CD14-positive monocyte (primary cell): Measurements from ENCODE around the gene MED15. TPM values are rescaled to one million over a fixed set of nuclear protein-coding genes. Genes with fewer than 3 reads are reported as not detected.
"Not testable (repeated sequence)": the region's sequence is repeated elsewhere in the genome, so short reads cannot be mapped to it uniquely, and the experiment has no call there.

ENCODE experiments used
- DNase-seq, 3 donors: peaks; one replicate each; pipeline ENCODE4 v3.0.0-alpha.2; 2011 to 2022
- H2AFZ ChIP-seq: 2 replicates; pipeline ENCODE4 v1.6.0; 2012; ENCODE audit warnings: mild to moderate bottlenecking, low read depth, low read length, inconsistent platforms; ENCODE audit not compliant: insufficient read depth, poor library complexity, severe bottlenecking
- H3K27ac ChIP-seq, 2 donors: 1 replicate in 1 of 2; 2 replicates in 1 of 2; pipeline ENCODE4 v1.5.1; 2012 to 2013; ENCODE audit warnings: low read length in 2 of 2, control low read depth in 1 of 2, inconsistent platforms in 1 of 2, low read depth in 1 of 2, mild to moderate bottlenecking in 1 of 2
- H3K27me3 ChIP-seq, 2 donors: one replicate each; pipeline versions ENCODE4 v1.6.0 to v1.6.1; 2011 to 2013; ENCODE audit warnings: low read length in 2 of 2; ENCODE audit not compliant: control insufficient read depth in 2 of 2, insufficient read depth in 2 of 2
- H3K36me3 ChIP-seq, 2 donors: replicated peaks in 1 of 2; 1 replicate in 1 of 2; 2 replicates in 1 of 2; pipeline versions ENCODE4 v1.5.1 to v1.6.1; 2012 to 2013; ENCODE audit warnings: low read length in 2 of 2, control low read depth in 1 of 2, inconsistent platforms in 1 of 2, mild to moderate bottlenecking in 1 of 2; ENCODE audit not compliant: insufficient read depth in 2 of 2, control insufficient read depth in 1 of 2
- H3K4me1 ChIP-seq, 2 donors: 1 replicate in 1 of 2; 2 replicates in 1 of 2; pipeline versions ENCODE4 v1.5.1 to v1.6.1; 2012 to 2013; ENCODE audit warnings: low read length in 2 of 2, control low read depth in 1 of 2, inconsistent platforms in 1 of 2, mild to moderate bottlenecking in 1 of 2, moderate library complexity in 1 of 2; ENCODE audit not compliant: insufficient read depth in 2 of 2, control insufficient read depth in 1 of 2
- H3K4me2 ChIP-seq: replicated peaks from 2 replicates; pipeline ENCODE3; 2012; ENCODE audit warnings: low read length, moderate library complexity, mild to moderate bottlenecking; ENCODE audit not compliant: poor library complexity, severe bottlenecking; ENCODE audit errors: extremely low read depth
- H3K4me3 ChIP-seq, 3 experiments: fragments of 200-600 bp in 1 of 3; sonication (generic) in 1 of 3; replicated peaks in 1 of 3; 1 replicate in 2 of 3; 2 replicates in 1 of 3; pipeline ENCODE4 v1.5.1; 2011 to 2013; ENCODE audit warnings: low read length in 3 of 3, mild to moderate bottlenecking in 3 of 3, control low read depth in 2 of 3, low read depth in 2 of 3, inconsistent platforms in 1 of 3, moderate library complexity in 1 of 3
- H3K79me2 ChIP-seq: 2 replicates; pipeline ENCODE4 v1.6.0; 2012; ENCODE audit warnings: mild to moderate bottlenecking, control low read depth, inconsistent platforms, low read length, moderate library complexity; ENCODE audit not compliant: insufficient read depth
- H3K9ac ChIP-seq: 2 replicates; pipeline ENCODE4 v1.6.0; 2017; ENCODE audit warnings: low read length, mild to moderate bottlenecking; ENCODE audit not compliant: insufficient read depth, poor library complexity, severe bottlenecking
- H3K9me3 ChIP-seq, 2 donors: replicated peaks in 1 of 2; 1 replicate in 1 of 2; 2 replicates in 1 of 2; pipeline versions ENCODE4 v1.5.1 to v1.6.1; 2012 to 2013; ENCODE audit warnings: low read length in 2 of 2, control low read depth in 1 of 2; ENCODE audit not compliant: control insufficient read depth in 1 of 2, insufficient read depth in 1 of 2
- H4K20me1 ChIP-seq: 2 replicates; pipeline ENCODE4 v1.6.0; 2012; ENCODE audit warnings: mild to moderate bottlenecking, low read length, control low read depth, moderate library complexity; ENCODE audit not compliant: insufficient read depth
- H3K27ac Mint-ChIP-seq, 7 donors: one replicate each; pipeline ENCODE4 v1.8.0; 2020; ENCODE audit warnings: mild to moderate bottlenecking in 7 of 7, mixed read lengths in 7 of 7, moderate library complexity in 6 of 7, inconsistent platforms in 2 of 7
- H3K27me3 Mint-ChIP-seq, 3 donors: one replicate each; pipeline ENCODE4 v1.8.0; 2021 to 2022; ENCODE audit warnings: low read depth in 3 of 3, mild to moderate bottlenecking in 3 of 3, mixed read lengths in 3 of 3, moderate library complexity in 3 of 3, inconsistent platforms in 1 of 3
- H3K36me3 Mint-ChIP-seq, 2 donors: one replicate each; pipeline ENCODE4 v1.8.0; 2020; ENCODE audit warnings: mixed read lengths in 2 of 2, inconsistent platforms in 1 of 2, mild to moderate bottlenecking in 1 of 2
- H3K4me1 Mint-ChIP-seq: one replicate; pipeline ENCODE4 v1.8.0; 2020; ENCODE audit warnings: mild to moderate bottlenecking, mixed read lengths
- H3K4me3 Mint-ChIP-seq, 2 donors: one replicate each; pipeline ENCODE4 v1.8.0; 2020; ENCODE audit warnings: mild to moderate bottlenecking in 2 of 2, mixed read lengths in 2 of 2, moderate library complexity in 1 of 2
- H3K9me3 Mint-ChIP-seq, 7 donors: one replicate each; pipeline ENCODE4 v1.8.0; 2020 to 2022; ENCODE audit warnings: mixed read lengths in 7 of 7, mild to moderate bottlenecking in 6 of 7, moderate library complexity in 6 of 7, inconsistent platforms in 2 of 7
- CTCF ChIP-seq: fragments of 200-600 bp; IDR thresholded peaks from one replicate; pipeline ENCODE4 v1.8.0; 2022; ENCODE audit warnings: antibody characterized with exemption, mild to moderate bottlenecking
- WGBS: methylation state at CpG from one replicate; pipeline ENCODE4 v1.1.5; 2013; ENCODE audit warnings: missing lambda C conversion rate; ENCODE audit not compliant: insufficient coverage; 5-methylcytosine and 5-hydroxymethylcytosine counted together
- intact Hi-C, 2 donors: fragments of 100-400 bp; cut with micrococcal nuclease; formaldehyde crosslinking; loops; one replicate each; pipeline versions ENCODE4 v1.15.0 to v1.15.1; 2023
- polyA plus RNA-seq, 3 donors: library from polyadenylated mRNA; depleted of rRNA in 1 of 3; unstranded in 2 of 3; stranded (reverse) in 1 of 3; fragments of 300-500 nt in 2 of 3; fragments of >200 nt in 1 of 3; fragmentation: Illumina TruSeq in 2 of 3; gene quantifications; 1 replicate in 2 of 3; 2 replicates in 1 of 3; pipeline ENCODE4 v1.2.3, GENCODE V29; 2012 to 2021

MED15 gene
- polyA plus RNA-seq, 3 donors, result 10.0 to 126 (median 17.8) TPM

GRCh38 chr22:20475115-20475436 is 32.3 kb upstream of the MED15 start:
- no peaks in the 10 kb centered on the region for H3K79me2 ChIP-seq
- no peak for TF ChIP-seq CTCF
- DNase-seq, result no peak
- H3K27ac ChIP-seq, result no peak overlapping the region
- H3K4me2 ChIP-seq, result no peak overlapping the region
- H3K27me3 ChIP-seq, result no peaks in the 10 kb centered on the region
- Mint-ChIP-seq H3K4me1 (peaks cover 5% of the 10 kb centered on the region), H3K9me3 (no peaks in the 10 kb centered on the region), H3K27me3 (no peaks in the 10 kb centered on the region), H3K27ac (peak overlapping the region in 1 of 7 donors; percentile 37), H3K4me3 (no peak overlapping the region), H3K36me3 (peaks cover 15 to 35% of the 10 kb centered on the region in 2 donors)
- H3K4me1 ChIP-seq, result no peaks in the 10 kb centered on the region
- no peaks in the 10 kb centered on the region for H3K9me3 ChIP-seq
- no peak overlapping the region for H2AFZ ChIP-seq
- H3K9ac ChIP-seq, result no peak overlapping the region
- WGBS, result no CpG with 5 or more reads among the region's 4 CpGs
- H3K36me3 ChIP-seq, result peaks cover 14 to 16% of the 10 kb centered on the region in 2 donors
- intact Hi-C loops, result no loop called here
- H3K4me3 ChIP-seq, result no peak overlapping the region
- no peaks in the 10 kb centered on the region for H4K20me1 ChIP-seq

DNA sequence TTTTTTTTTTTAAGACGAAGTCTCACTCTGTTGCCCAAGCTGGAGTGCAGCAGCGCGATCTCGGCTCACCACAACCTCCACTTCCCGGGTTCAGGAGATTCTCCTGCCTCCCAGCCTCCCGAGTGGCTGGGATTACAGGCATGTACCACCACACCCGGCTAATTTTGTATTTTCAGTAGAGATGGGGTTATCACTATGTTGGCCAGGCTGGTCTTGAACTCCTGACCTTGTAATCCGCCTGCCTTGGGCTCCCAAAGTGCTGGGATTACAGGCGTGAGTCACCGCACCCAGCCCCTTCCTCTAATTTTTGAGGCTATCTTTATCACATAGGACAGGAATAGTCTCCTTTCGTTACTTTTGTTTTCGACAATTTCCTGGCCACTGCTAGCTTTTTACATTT is 31.8 kb upstream of the MED15 start:
- H2AFZ ChIP-seq, H3K9ac ChIP-seq, intact Hi-C loops, H3K4me3 ChIP-seq, H3K4me1 ChIP-seq, H3K79me2 ChIP-seq, H3K27ac ChIP-seq, H3K9me3 ChIP-seq, H4K20me1 ChIP-seq, H3K4me3 Mint-ChIP-seq, H3K27me3 ChIP-seq, H3K4me2 ChIP-seq, DNase-seq, H3K4me1 Mint-ChIP-seq, H3K9me3 Mint-ChIP-seq, H3K27me3 Mint-ChIP-seq: not testable (repeated sequence)
- Mint-ChIP-seq H3K27ac (peak overlapping the region in 1 of 7 donors; percentile 41), H3K36me3 (peaks cover 13 to 36% of the 10 kb centered on the region in 2 donors)
- 88% methylated on average over 3 of the region's 12 CpGs for WGBS
- peaks cover 11% of the 10 kb centered on the region in 2 donors for H3K36me3 ChIP-seq

DNA sequence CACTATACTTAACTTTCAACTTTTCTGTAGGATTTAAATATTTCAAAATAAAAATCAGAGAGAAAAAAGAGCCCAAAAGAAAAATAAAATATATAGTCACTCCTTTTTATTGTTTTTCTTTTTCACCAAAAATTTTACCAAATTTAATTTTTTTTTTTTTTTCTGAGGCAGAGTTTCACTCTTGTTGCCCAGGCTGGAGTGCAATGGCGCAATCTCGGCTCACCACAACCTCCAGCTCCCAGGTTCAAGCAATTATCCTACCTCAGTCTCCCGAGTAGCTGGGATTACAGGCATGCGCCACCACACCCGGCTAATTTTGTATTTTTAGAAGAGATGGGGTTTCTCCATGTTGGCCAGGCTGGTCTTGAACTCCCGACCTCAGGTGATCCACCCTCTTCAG is 29.4 kb upstream of the MED15 start:
- H3K27me3 ChIP-seq, H3K4me1 ChIP-seq, intact Hi-C loops, H2AFZ ChIP-seq, H3K9ac ChIP-seq, DNase-seq, H3K27ac Mint-ChIP-seq, H3K4me3 Mint-ChIP-seq, H3K36me3 ChIP-seq, H3K4me1 Mint-ChIP-seq, H3K4me2 ChIP-seq, H3K9me3 Mint-ChIP-seq, H3K27me3 Mint-ChIP-seq, H3K79me2 ChIP-seq, H4K20me1 ChIP-seq, H3K4me3 ChIP-seq, H3K27ac ChIP-seq, H3K9me3 ChIP-seq: not testable (repeated sequence)
- H3K36me3 Mint-ChIP-seq, result peaks cover 4 to 28% of the 10 kb centered on the region in 2 donors
- no CpG with 5 or more reads among the region's 6 CpGs for WGBS
